Skeletal muscle tissue (tissue), 4 donors: Measurements from ENCODE around the gene SMIM10L2A. TPM values are rescaled to one million over a fixed set of nuclear protein-coding genes. Genes with fewer than 3 reads are reported as not detected.

ENCODE experiments used
- H3K27ac ChIP-seq: one replicate; pipeline ENCODE4 v1.7.0; 2013; ENCODE audit warnings: mild to moderate bottlenecking, low read depth, low read length, inconsistent platforms
- H3K27me3 ChIP-seq, 3 donors: one replicate each; pipeline ENCODE4 v1.7.0; 2013; ENCODE audit warnings: low read length in 3 of 3; ENCODE audit not compliant: control insufficient read depth in 3 of 3, insufficient read depth in 3 of 3
- H3K36me3 ChIP-seq, 3 donors: one replicate each; pipeline ENCODE4 v1.7.0; 2013; ENCODE audit warnings: low read length in 3 of 3; ENCODE audit not compliant: control insufficient read depth in 3 of 3, insufficient read depth in 3 of 3
- H3K4me1 ChIP-seq, 3 donors: one replicate each; pipeline ENCODE4 v1.7.0; 2013; ENCODE audit warnings: low read length in 3 of 3, mild to moderate bottlenecking in 3 of 3; ENCODE audit not compliant: control insufficient read depth in 3 of 3, insufficient read depth in 3 of 3
- H3K4me3 ChIP-seq, 3 donors: one replicate each; pipeline ENCODE4 v1.7.0; 2013; ENCODE audit warnings: low read length in 3 of 3
- H3K9ac ChIP-seq, 3 donors: one replicate each; pipeline ENCODE4 v1.7.0; 2013; ENCODE audit warnings: low read length in 3 of 3, mild to moderate bottlenecking in 3 of 3, moderate library complexity in 2 of 3, low read depth in 1 of 3
- H3K9me3 ChIP-seq, 3 donors: one replicate each; pipeline ENCODE4 v1.7.0; 2013; ENCODE audit warnings: low read length in 3 of 3; ENCODE audit not compliant: control insufficient read depth in 3 of 3
- total RNA-seq: library from RNA; depleted of rRNA; stranded (reverse); fragments of >200 nt; gene quantifications from one replicate; pipeline ENCODE4 v1.2.3, GENCODE V29; 2014
- donor health status: Osteomylitis.

The SMIM10L2A gene
- total RNA-seq, 1 donor from 2014 or later: 1.6 TPM

DNA sequence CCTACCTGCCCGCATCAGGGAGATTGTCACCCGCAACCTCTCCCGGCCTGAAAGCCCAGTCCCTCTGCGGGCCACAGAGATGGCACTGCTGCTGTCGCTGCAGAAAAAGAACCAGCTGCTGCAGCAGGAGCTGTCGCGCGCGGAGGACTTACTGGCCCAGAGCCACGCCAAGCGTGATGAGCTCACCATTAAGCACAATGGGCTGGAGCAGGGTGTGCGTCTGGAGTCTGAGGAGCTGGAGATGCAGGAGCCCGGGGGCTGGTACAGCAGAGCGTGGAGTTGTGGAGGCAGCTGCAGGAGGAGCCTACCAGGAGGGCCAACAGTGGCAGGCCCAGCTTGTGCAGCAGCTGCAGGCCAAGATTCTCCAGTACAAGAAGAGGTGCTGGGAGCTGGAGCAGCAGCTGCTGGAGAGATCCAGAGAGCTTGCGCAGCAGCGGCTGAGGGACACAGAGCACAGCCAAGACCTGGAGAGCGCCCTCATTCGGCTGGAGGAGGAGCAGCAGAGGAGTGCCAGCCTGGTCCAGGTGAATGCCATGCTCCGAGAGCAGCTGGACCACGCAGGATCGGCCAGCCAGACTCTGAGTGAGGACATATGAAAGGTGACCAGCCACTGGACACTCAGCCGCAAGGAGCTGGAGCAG is 11.3 kb downstream of the SMIM10L2A start:
- Histone ChIP-seq H3K27ac (no peak overlapping the region), H3K36me3 (no peaks in the 10 kb centered on the region), H3K27me3 (peaks cover 0 to 9% (median 0%) of the 10 kb centered on the region in 3 donors), H3K4me1 (no peaks in the 10 kb centered on the region), H3K9ac (no peak overlapping the region), H3K4me3 (no peak overlapping the region), H3K9me3 (peaks cover 0 to 3% (median 0%) of the 10 kb centered on the region in 3 donors)

DNA sequence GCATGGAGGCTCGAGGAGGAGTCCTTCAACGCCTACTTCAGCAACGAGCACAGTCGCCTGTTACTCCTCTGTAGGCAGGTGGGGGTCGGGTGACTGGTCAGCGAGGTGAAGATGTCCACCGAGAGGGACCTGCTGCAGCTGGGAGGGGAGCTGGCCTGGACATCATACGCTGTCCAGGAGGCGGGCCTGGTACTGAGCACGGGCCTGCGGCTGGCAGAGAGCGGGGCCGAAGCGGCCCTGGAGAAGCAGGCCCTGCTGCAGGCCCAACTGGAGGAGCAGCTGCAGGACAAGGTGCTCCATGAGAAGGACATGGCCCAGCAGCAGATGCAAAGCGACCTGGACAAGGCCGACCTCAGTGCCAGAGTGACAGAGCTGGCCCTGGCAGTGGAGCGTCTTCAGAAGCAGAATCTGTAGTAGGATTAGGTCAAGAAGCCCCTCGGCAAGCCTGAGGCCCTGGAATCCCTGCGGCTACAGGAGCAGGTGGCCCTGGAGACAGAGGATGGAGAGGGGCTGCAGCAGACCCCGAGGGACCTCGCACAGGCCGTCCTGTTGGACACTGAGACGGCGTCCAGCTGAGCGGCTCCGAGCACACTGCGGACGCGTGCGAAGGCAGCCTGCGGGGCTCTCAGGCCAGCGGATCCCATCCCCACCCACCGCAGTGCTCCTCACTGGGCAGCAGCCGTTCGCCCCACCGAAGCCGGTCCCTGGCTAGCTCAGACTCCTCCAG is 11.9 kb downstream of the SMIM10L2A start:
- Histone ChIP-seq H3K27ac (no peak overlapping the region), H3K4me1 (no peaks in the 10 kb centered on the region), H3K9me3 (peaks cover 0 to 3% (median 0%) of the 10 kb centered on the region in 3 donors), H3K9ac (no peak overlapping the region), H3K36me3 (no peaks in the 10 kb centered on the region), H3K4me3 (no peak overlapping the region), H3K27me3 (peaks cover 0 to 9% (median 0%) of the 10 kb centered on the region in 3 donors)

DNA sequence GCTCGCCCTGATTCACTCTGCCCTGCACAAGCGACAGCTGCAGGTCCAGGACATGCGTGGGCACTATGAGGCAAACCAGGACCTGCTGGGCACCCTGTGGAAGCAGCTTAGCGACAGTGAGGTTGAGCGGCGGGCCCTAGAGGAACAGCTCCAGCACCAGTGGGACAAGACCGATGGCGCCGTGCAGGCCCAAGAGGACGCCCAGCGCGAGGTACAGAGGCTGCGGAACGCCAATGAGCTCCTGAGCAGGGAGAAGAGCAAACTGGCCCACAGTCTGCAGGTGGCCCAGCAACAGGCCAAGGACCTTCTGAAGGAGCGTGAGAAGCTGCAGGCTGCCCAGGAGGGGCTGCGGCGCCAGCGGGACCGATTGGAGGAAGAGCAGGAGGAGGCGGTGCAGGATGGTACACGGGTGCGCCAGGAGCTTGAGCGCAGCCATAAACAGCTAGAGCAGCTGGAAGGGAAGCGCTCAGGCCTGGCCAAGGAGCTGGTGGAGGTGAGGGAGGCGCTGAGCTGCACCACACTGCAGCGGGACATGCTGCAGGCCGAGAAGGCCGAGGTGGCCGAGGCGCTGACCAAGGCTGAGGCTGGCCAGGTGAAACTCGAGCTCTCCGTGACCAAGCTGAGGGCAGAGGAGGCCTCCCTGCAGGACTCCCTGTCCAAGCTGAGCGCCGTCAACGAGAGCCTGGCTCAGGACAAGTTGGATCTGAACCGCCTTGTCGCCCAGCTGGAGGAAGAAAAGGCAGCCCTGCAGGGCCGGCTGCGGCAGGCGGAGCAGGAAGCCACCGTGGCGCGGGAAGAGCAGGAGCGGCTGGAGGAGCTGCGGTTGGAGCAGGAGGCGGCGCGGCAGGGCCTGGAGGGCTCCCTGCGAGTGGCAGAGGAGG is 12.8 kb downstream of the SMIM10L2A start:
- H3K27me3 ChIP-seq: peaks cover 0 to 5% (median 0%) of the 10 kb centered on the region in 3 donors
- H3K27ac ChIP-seq: no peak overlapping the region
- no peak overlapping the region for H3K9ac ChIP-seq
- no peak overlapping the region for H3K4me3 ChIP-seq
- no peaks in the 10 kb centered on the region for H3K36me3 ChIP-seq
- H3K9me3 ChIP-seq: peaks cover 0 to 1% (median 0%) of the 10 kb centered on the region in 3 donors
- H3K4me1 ChIP-seq: no peaks in the 10 kb centered on the region

DNA sequence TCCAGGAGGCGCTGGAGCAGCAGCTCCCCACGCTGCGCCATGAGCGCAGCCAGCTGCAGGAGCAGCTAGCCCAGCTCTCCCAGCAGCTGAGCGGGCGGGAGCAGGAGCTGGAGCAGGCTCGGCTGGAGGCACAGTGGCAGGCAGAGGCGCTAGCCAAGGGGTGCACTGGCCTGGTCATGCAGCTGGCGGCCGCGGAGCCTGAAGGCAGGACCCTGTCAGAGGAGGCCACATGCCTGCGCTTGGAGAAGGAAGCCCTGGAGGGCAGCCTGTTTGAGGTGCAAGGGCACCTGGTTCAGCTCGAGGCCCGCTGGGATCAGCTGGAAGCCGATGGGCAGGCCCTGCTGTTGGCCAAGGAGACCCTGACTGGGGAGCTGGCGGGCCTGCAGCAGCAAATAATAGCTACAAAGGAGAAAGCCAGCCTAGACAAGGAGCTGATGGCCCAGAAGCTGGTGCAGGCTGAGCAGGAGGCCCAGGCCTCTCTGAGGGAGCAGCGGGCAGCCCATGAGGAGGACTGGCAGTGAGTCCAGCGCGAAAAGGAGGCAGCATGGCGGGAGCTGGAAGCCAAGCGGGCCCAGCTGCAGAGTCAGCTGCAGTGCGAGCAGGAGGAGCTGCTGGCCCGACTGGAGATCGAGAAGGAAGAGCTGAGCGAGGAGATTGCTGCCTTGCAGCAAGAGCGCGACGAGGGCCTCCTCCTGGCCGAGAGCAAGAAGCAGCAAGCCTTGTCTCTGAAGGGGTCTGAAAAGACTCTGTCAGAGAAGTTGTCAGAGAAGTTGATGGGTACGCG is 13.6 kb downstream of the SMIM10L2A start:
- no peaks in the 10 kb centered on the region for H3K36me3 ChIP-seq
- no peaks in the 10 kb centered on the region for H3K9me3 ChIP-seq
- H3K4me3 ChIP-seq: no peak overlapping the region
- no peak overlapping the region for H3K9ac ChIP-seq
- H3K27ac ChIP-seq: no peak overlapping the region
- H3K4me1 ChIP-seq: no peaks in the 10 kb centered on the region
- H3K27me3 ChIP-seq: peaks cover 0 to 4% (median 0%) of the 10 kb centered on the region in 3 donors

DNA sequence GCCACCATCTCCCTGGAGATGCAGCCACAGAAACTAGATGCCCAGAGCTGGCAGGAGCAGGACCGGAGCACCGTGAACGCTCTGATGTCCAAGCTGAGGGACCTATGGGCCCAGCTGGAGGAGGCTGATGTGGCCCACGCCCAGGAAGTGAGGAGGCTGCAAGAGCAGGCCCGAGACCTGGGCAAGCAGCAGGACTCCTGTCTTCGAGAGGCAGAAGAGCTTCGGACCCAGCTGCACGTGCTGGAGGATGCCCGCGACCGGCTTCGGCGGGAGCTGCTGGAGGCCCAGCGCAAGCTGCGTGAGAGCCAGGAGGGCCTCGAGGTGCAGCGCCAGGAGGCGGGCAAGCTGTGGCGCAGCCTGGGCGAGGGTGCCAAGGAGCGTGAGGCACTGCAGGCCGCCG is 14.2 kb downstream of the SMIM10L2A start:
- Histone ChIP-seq H3K9ac (no peak overlapping the region), H3K9me3 (no peaks in the 10 kb centered on the region)

GRCh38 chrX:135436456-135436855 is 14.7 kb downstream of the SMIM10L2A start:
- Histone ChIP-seq H3K9me3 (no peaks in the 10 kb centered on the region), H3K27me3 (no peaks in the 10 kb centered on the region), H3K27ac (no peak overlapping the region), H3K9ac (no peak overlapping the region), H3K36me3 (no peaks in the 10 kb centered on the region), H3K4me1 (no peaks in the 10 kb centered on the region), H3K4me3 (no peak overlapping the region)

More for the DNA sequence above, 14.2 kb downstream of the SMIM10L2A start:
- no peaks in the 10 kb centered on the region for H3K4me1 ChIP-seq
- H3K27me3 ChIP-seq: no peaks in the 10 kb centered on the region
- no peaks in the 10 kb centered on the region for H3K36me3 ChIP-seq
- H3K4me3 ChIP-seq: no peak overlapping the region
- H3K27ac ChIP-seq: no peak overlapping the region

DNA sequence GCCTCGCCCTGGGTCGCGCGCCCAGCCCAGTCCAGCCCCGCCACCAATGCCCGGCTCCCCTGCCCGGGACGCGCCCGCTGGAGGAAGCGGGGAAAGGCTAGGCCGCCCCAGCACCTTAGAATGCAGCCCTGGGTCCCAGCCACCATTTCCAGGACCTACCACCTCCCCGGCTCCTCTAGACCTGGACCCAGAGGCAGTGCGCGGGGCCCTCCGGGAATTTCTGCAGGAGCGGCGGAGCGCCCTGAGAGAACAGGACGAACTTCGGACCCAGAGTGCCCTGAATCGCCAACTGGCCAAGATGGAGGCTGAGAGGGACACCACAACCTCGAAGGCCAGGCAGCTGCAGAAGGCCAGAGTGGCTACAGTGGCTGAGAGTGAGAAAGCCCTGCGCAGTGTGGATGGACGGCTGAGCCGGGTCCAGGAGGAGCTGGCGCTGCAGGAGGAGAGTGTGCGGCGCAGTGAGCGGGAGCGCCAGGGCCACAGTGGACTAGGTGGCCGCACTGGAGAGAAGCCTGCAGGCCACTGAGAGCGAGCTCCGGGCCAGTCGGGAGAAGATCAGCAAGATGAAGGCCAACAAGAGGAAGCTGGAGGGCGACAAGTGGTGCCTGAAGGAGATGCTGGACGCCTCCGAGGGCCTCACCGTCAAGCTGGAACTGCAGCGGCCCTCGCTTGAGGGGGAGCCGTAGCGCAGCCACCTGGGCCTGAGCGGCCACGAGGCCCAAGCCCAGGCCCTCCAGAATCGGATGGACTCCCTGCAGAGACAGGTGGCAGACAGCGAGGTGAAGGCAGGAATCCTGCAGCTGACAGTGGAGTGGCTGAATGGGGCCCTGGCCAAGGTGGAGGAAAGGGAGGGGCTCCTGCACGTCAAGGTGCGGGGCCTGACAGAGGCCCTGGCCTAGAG is 15.5 kb downstream of the SMIM10L2A start:
- no peaks in the 10 kb centered on the region for H3K4me1 ChIP-seq
- no peak overlapping the region for H3K9ac ChIP-seq
- no peak overlapping the region for H3K4me3 ChIP-seq
- H3K36me3 ChIP-seq: no peaks in the 10 kb centered on the region
- H3K27me3 ChIP-seq: no peaks in the 10 kb centered on the region
- H3K9me3 ChIP-seq: no peaks in the 10 kb centered on the region
- H3K27ac ChIP-seq: no peak overlapping the region

GRCh38 chrX:135437867-135438733 is 16.4 kb downstream of the SMIM10L2A start:
- H3K36me3 ChIP-seq: no peaks in the 10 kb centered on the region
- no peaks in the 10 kb centered on the region for H3K9me3 ChIP-seq
- no peaks in the 10 kb centered on the region for H3K4me1 ChIP-seq
- H3K4me3 ChIP-seq: no peak overlapping the region
- no peaks in the 10 kb centered on the region for H3K27me3 ChIP-seq
- H3K27ac ChIP-seq: no peak overlapping the region
- H3K9ac ChIP-seq: no peak overlapping the region
